Measurements from ENCODE around the gene ATP8A2.

GRCh38 chr13:26061947-26062346, 690.2 kb downstream of the ATP8A2 start:
- no peak for TF ChIP-seq CTCF (IDR thresholded peaks at IDR 0.05)
- no peak for TF ChIP-seq POLR2A (IDR thresholded peaks at IDR 0.05)
